PC-3 (cell line): ENCODE data around the gene TAF3. TPM values are rescaled to one million over a fixed set of nuclear protein-coding genes. Genes with fewer than 3 reads are reported as not detected.

Source experiments
- ATAC-seq: fragments of 200-7000 bp; cut with Tn5 transposase; 2 replicates; pipeline ENCODE4 v1.9.1; 2020; ENCODE audit warnings: mild to moderate bottlenecking, moderate library complexity
- BruUV-seq: library from RNA; stranded (reverse); fragments of 400-500 nt; replicated peaks from 2 replicates; lab custom pipeline; 2021; lab: Mats Ljungman, UMichigan
- CTCF ChIA-PET: fragments of 300-600 bp; sonication (Branson Sonifier 250); formaldehyde crosslinking; loops from one replicate; lab custom pipeline; 2022; ENCODE audit warnings: antibody characterized with exemption; lab: Charles Lee
- POLR2A ChIA-PET: fragments of 300-600 bp; sonication (Branson Sonifier 250); formaldehyde crosslinking; loops from one replicate; lab custom pipeline; 2022; ENCODE audit warnings: antibody characterized with exemption; ENCODE audit not compliant: unreplicated experiment; lab: Charles Lee
- DNase-seq: peaks from one replicate; pipeline ENCODE4 v3.0.0-alpha.2; 2015
- H2AFZ ChIP-seq: fragments of 300-600 bp; sonication (generic); 2 replicates; pipeline ENCODE4 v1.6.0; 2016; ENCODE audit warnings: antibody characterized with exemption, low read length
- H3F3A ChIP-seq: fragments of 300-600 bp; sonication (generic); one replicate; pipeline ENCODE4 v1.6.0; 2017; ENCODE audit warnings: antibody characterized with exemption, low read length, control low read depth, mild to moderate bottlenecking; ENCODE audit not compliant: unreplicated experiment
- H3K27ac ChIP-seq: fragments of 300-600 bp; sonication (generic); 2 replicates; pipeline ENCODE4 v1.5.1; 2016; ENCODE audit warnings: mild to moderate bottlenecking, low read length
- H3K27me3 ChIP-seq: fragments of 300-600 bp; sonication (generic); 2 replicates; pipeline ENCODE4 v1.6.1; 2016; ENCODE audit warnings: low read length, mixed read lengths
- H3K36me3 ChIP-seq: fragments of 300-600 bp; sonication (generic); 2 replicates; pipeline ENCODE4 v1.6.1; 2016; ENCODE audit warnings: low read depth, mixed run types, low read length, mixed read lengths
- H3K4me1 ChIP-seq: fragments of 300-600 bp; sonication (generic); 2 replicates; pipeline ENCODE4 v1.5.1; 2016; ENCODE audit warnings: low read length; ENCODE audit not compliant: insufficient read depth
- H3K4me2 ChIP-seq: fragments of 300-600 bp; sonication (generic); 2 replicates; pipeline ENCODE4 v1.6.0; 2016; ENCODE audit warnings: low read length
- H3K4me3 ChIP-seq: fragments of 300-600 bp; sonication (generic); 2 replicates; pipeline ENCODE4 v1.5.1; 2016; ENCODE audit warnings: mild to moderate bottlenecking, low read length, mixed read lengths
- H3K79me2 ChIP-seq: fragments of 300-600 bp; sonication (generic); 2 replicates; pipeline ENCODE4 v1.6.1; 2017; ENCODE audit warnings: low read length, mixed read lengths
- H3K9ac ChIP-seq: fragments of 300-600 bp; sonication (generic); 2 replicates; pipeline ENCODE4 v1.6.0; 2016; ENCODE audit warnings: mild to moderate bottlenecking, low read length
- H3K9me2 ChIP-seq: fragments of 300-600 bp; sonication (generic); replicated peaks from 2 replicates; pipeline ENCODE4 v1.6.1; 2016; ENCODE audit warnings: mixed run types, low read length, mixed read lengths
- H3K9me3 ChIP-seq: fragments of 300-600 bp; sonication (generic); 2 replicates; pipeline ENCODE4 v1.6.1; 2016; ENCODE audit warnings: low read length, mixed read lengths
- H4K20me1 ChIP-seq: fragments of 300-600 bp; sonication (generic); 2 replicates; pipeline ENCODE4 v1.6.1; 2016; ENCODE audit warnings: low read length, mixed read lengths
- CTCF ChIP-seq: fragments of 300-600 bp; sonication (generic); conservative IDR thresholded peaks from 2 replicates; pipeline ENCODE4 v1.5.1; 2017; ENCODE audit warnings: antibody characterized with exemption, low read depth, mild to moderate bottlenecking, low read length
- EZH2 ChIP-seq: fragments of 300-600 bp; sonication (generic); IDR thresholded peaks from one replicate; pipeline ENCODE4 v1.6.1; 2017; ENCODE audit warnings: antibody characterized with exemption, mild to moderate bottlenecking, low read length; ENCODE audit not compliant: unreplicated experiment
- EZH2phosphoT487 ChIP-seq: fragments of 300-600 bp; sonication (generic); IDR thresholded peaks from 2 replicates; pipeline ENCODE4 v1.6.1; 2018; ENCODE audit warnings: mild to moderate bottlenecking, antibody characterized with exemption, low read length, borderline replicate concordance
- intact Hi-C: fragments of 100-400 bp; cut with micrococcal nuclease; formaldehyde crosslinking; loops from 2 replicates; pipeline ENCODE4 v1.9.0; 2023
- total RNA-seq: library from RNA; depleted of rRNA; stranded (reverse); fragments of >200 nt; gene quantifications from 2 replicates; pipeline ENCODE4 v1.2.3, GENCODE V29; 2014

Gene TAF3
- total RNA-seq, 1 experiment from 2014 or later: 2.0 TPM

- Histone ChIP-seq H3K9ac (no peak overlapping the region), H3F3A (no peaks in the 10 kb centered on the region), H3K4me1 (no peaks in the 10 kb centered on the region), H3K79me2 (no peaks in the 10 kb centered on the region), H3K4me2 (no peak overlapping the region), H3K27me3 (no peaks in the 10 kb centered on the region), H3K9me2 (no peaks in the 10 kb centered on the region), H4K20me1 (no peaks in the 10 kb centered on the region), H3K27ac (no peak overlapping the region), H3K9me3 (no peaks in the 10 kb centered on the region), H3K36me3 (no peaks in the 10 kb centered on the region), H2AFZ (no peak overlapping the region), H3K4me3 (no peak overlapping the region)
- TF ChIP-seq EZH2phosphoT487 (no peak), EZH2 (no peak), CTCF (no peak)
- ChIA-PET CTCF (no interaction called here), POLR2A (no interaction called here)
- no peak for DNase-seq
- ATAC-seq: no peak
- no TSS peak for BruUV-seq
- intact Hi-C loops: no loop called here
These were observed 73.8 kb downstream of the TAF3 start for GRCh38 chr10:7892146-7892545.

GRCh38 chr10:7895699-7896090 is 77.4 kb downstream of the TAF3 start:
- CTCF ChIA-PET: no interaction called here
- BruUV-seq: no TSS peak
- no peaks in the 10 kb centered on the region for H3K9me2 ChIP-seq

More at GRCh38 chr10:7895699-7896090, 77.4 kb downstream of the TAF3 start:
- Histone ChIP-seq H3F3A (no peaks in the 10 kb centered on the region), H3K27me3 (no peaks in the 10 kb centered on the region), H3K79me2 (no peaks in the 10 kb centered on the region), H3K27ac (no peak overlapping the region), H3K9me3 (no peaks in the 10 kb centered on the region), H2AFZ (no peak overlapping the region), H3K4me2 (no peak overlapping the region), H3K36me3 (no peaks in the 10 kb centered on the region), H3K4me3 (no peak overlapping the region), H3K9ac (no peak overlapping the region), H3K4me1 (no peaks in the 10 kb centered on the region), H4K20me1 (no peaks in the 10 kb centered on the region)
- no peak for DNase-seq
- no peak for ATAC-seq
- POLR2A ChIA-PET: no interaction called here
- intact Hi-C loops: no loop called here
- TF ChIP-seq EZH2 (no peak), CTCF (no peak), EZH2phosphoT487 (no peak)
